Activated T-helper 9 cell treated with anti-CD3 and anti-CD28 coated beads, Interleukin-2, amount 50 U/mL, for 16 hours (primary cell): Measurements from ENCODE around the gene PNKD.
A peak's percentile ranks its signal among the peaks of the same experiment; 100 is the strongest.

Source experiments
- DNase-seq: peaks from one replicate; pipeline ENCODE4 v3.0.0-alpha.2; 2020; ENCODE audit warnings: low read depth

The PNKD gene

GRCh38 chr2:218343591-218343990 lies 73.3 kb downstream of the PNKD start:
- no peak for DNase-seq

- no peak for DNase-seq
Observed at GRCh38 chr2:218344090-218344754, 73.9 kb downstream of the PNKD start.

- no peak for DNase-seq
Observed at GRCh38 chr2:218344755-218345417, 74.6 kb downstream of the PNKD start.

- no peak for DNase-seq
Observed at GRCh38 chr2:218345491-218346236, 75.3 kb downstream of the PNKD start.

GRCh38 chr2:218347172-218347571 lies 76.9 kb downstream of the PNKD start:
- no peak for DNase-seq

DNA sequence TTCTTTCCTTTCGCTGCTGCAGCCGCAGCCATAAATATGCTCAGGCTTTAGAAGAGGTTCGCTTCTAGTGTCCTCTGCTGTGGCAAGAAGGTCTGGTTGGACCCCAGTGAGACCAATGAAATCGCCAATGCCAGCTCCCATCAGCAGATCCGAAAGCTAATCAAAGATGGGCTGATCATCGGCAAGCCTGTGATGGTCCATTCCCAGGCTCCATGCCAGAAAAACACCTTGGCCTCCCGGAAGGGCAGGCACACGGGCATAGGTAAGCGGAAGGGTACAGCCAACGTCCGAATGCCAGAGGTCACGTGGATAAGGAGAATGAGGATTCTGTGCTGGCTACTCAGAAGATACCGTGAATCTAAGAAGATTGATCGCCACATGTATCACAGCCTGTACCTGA lies 83.7 kb downstream of the PNKD start:
- DNase-seq: no peak

DNA sequence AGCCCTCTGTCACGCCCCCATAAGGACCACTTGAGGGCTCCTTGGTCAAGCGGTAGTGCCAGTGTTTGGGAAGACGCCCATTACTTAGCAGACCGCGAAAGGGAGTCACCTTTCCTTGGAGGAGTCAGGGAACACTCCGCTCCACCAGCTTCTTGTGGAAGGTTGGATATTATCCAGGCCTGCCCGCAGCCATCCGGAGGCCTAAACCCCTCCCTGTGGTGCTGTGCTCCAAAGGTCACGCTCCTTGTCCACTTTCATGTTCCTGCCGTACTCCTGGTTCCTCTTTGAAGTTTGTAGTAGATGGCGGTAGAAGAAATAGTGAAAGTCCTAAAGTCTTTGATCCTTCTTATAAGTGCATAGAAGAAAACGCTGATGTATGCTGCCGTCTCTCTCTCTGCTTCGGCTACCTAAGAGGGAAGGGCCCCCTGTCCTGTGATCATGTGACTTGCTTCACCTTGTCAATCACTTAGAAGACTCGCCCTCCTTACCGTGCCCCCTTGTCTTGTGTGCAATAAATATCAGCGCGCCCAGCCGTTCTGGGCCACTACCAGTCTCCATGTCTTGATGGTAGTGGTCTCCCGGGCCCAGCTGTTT lies 84.6 kb downstream of the PNKD start:
- no peak for DNase-seq

GRCh38 chr2:218357236-218358177 lies 87.2 kb downstream of the PNKD start:
- DNase-seq: no peak

GRCh38 chr2:218360453-218360852 lies 90.1 kb downstream of the PNKD start:
- no peak for DNase-seq

GRCh38 chr2:218362606-218363005 lies 92.3 kb downstream of the PNKD start:
- no peak for DNase-seq

DNA sequence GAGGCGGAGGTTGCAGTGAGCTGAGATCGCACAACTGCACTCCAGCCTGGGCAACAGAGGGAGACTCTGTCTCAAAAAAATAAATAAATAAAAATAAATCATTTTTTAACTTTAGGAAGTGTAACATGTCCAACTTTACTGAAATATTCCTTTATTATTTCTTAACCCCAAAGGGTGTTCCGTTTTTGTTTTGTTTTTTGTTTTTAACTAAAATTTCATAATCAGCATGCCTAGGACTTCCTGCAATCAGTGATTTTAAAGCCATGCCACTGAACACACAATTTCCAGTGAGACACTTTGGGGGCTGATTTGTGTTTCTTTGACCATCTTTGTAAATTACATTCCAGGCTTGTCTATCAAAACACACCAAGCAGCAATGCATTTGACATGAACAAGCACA lies 93.4 kb downstream of the PNKD start:
- DNase-seq: no peak

DNA sequence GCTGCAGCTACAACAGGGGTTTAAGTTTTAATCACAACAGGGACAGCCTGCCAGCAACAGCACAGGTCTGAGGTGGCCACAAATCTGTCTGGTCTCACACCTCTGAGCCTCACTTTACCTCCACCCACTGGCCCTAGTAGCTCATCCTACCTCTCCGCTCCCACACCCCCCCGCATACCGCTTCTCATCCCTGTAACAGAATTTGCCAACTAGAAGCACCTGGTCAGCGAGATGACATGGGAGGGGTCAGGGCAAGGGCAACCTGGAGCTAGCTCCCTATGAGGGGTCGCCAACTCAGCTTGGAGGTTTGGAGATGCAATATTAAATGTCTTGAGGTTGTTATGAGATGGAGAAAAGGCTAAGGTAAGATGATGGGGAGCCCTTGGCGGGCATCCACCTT lies 93.9 kb downstream of the PNKD start:
- no peak for DNase-seq

DNA sequence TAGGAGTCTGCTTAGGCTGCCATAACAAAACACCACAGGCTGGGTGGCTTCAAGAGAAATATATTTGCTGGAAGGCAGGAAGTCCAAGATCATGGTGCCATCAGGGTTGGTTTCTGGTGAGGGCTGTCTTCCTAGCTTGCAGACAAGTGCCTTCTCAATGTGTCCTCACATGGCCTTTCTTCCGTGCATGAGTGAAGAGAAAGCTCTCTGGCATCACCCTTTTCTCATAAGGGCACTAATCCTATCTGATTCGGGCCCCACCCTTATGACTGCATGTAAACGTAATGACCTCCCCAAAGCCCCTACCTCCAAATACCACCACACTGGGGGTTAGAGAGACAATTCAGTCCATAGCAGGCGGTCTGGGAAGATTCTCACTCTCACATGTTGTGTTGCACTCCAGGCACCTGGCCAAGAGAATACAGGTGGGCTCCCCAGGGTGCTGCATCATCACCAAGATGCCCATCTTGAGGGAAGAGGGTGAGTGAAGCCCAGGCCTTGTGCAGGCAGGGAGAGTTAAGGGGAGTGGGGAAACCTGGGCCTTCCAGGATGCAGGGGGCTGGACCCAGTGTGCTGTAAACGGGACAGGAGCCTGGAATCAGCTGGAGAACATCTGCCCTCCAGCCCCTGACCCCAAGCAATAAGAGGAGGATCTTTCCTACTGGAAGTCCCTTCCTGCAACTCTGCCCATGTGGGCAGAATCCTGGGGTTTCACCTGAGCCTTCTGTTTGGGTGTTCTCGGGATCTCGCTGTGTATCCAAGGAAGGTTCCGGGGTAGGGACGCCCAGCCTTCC lies 96.5 kb downstream of the PNKD start:
- no peak for DNase-seq

DNA sequence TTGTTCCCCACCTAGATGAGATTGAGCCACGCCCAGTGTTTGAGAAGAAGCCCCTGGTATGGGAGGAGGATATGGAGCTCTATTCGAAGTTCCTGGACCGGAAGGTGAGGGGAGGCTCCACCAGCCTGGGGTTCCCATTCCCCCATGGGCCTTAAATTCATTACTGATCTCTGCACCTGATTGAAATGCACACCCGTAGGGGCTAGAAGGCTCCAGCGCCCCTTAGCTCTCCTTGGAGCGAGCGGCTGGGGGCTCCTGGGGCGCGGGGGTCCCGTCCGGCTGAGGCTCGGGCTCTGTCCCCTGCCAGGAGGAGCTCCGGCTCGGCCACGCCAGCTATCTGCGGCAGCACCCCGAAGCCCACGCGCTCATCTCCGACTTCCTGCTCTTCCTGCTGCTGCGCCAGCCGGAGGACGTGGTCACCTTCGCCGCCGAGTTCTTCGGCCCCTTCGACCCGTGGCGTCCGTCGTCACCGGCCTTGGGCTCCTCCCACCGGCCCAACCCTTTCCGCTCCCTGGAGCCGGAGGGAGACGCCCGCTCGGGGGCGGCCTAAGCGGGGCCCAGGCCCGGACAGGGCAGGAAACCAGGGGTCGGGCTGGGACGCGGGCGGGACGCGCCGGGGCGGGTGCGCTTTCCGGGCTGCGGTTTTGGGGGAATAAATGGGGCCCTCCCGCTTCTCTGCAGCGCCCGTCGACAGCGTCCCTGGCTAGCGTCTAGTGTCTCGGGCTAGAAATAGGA lies 97.3 kb downstream of the PNKD start:
- DNase-seq: peak; percentile 61

DNA sequence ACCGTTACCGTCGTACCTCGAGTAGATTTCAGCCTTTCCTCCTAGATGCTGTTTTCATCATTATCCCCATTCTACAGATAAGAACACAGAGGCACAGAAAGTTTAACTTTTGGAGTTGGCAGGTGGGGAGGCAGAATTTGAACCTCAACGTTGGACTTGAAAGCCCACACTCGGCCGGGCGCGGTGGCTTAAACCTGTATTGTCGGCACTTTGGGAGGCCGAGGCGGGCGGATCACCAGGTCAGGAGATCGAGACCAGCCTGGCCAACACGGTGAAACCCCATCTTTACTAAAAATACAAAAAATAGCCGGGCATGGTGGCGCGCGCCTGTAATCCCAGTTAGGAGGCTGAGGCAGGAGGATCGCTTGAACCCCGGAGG lies 97.8 kb downstream of the PNKD start:
- no peak for DNase-seq

- DNase-seq: no peak
Observed at GRCh38 chr2:218368621-218369153, 98.4 kb downstream of the PNKD start.

DNA sequence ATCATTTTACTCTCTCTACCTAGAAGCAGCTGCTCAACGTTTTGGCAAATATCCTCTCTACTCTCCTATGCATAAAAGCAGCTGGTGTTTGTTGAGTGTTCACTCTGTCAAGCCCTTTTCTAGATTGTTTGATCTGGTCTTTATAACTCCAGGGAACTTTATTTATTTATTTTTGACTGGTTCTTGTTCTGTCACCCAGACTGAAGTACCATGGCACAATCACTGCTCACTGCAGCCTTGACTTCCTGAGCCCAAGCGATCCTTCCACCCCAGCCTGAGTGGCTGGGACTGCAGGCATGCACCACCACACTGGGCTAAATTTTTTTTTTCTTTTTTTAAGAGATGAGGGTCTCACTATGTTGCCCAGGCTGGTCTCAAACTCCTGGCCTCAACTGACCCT lies 99.0 kb downstream of the PNKD start:
- no peak for DNase-seq

GRCh38 chr2:218370410-218371063 lies 100.2 kb downstream of the PNKD start:
- DNase-seq: no peak

DNA sequence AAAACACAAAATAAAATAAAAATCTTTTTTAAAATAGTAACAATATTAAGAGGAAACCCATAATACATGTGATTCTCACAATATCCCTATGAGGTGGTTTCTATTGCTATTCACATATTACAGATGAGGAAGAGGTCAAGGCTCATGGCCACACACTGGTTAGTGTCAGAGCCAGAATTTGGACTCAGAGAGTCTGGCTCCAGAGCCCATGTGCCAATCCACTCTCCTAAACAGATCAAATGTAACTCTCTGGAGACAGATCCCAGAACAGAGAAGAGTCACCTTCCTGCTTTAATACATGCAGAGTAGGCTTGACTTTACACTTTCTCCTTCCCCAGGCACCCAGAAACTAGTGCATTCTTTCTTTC lies 101.6 kb downstream of the PNKD start:
- DNase-seq: no peak

- no peak for DNase-seq
Observed at GRCh38 chr2:218374795-218375194, 104.5 kb downstream of the PNKD start.
